GM21447 (cell line): ENCODE data around the gene PNMA6E.

Experiments
- ATAC-seq: cut with Tn5 transposase; IDR thresholded peaks from one replicate; pipeline ENCODE4 v1.9.1; 2021; ENCODE audit not compliant: unreplicated experiment

PNMA6E gene

GRCh38 chrX:153401133-153401764 is at the start of gene PNMA6E:
TSS of gene PNMA6E (minus strand) at chrX:153401350. CDS start at chrX:153398849, 2,501 bp downstream.
- ATAC-seq = no peak

- no peak for ATAC-seq
These were observed 49.8 kb upstream of the PNMA6E start for GRCh38 chrX:153450949-153451277.

- ATAC-seq = no peak
These were observed 49.2 kb upstream of the PNMA6E start for GRCh38 chrX:153450114-153450948.

- no peak for ATAC-seq
These were observed 48.4 kb upstream of the PNMA6E start for GRCh38 chrX:153449368-153450113.

- no peak for ATAC-seq
These were observed 47.6 kb upstream of the PNMA6E start for GRCh38 chrX:153448556-153449367.

GRCh38 chrX:153447581-153447960 is 46.4 kb upstream of the PNMA6E start:
- ATAC-seq = no peak

- ATAC-seq = no peak
These were observed 45.9 kb upstream of the PNMA6E start for GRCh38 chrX:153446950-153447580.

- no peak for ATAC-seq
These were observed 45.4 kb upstream of the PNMA6E start for GRCh38 chrX:153446636-153446936.

- no peak for ATAC-seq
These were observed 44.9 kb upstream of the PNMA6E start, which contains the start of gene TREX2 for GRCh38 chrX:153445856-153446635. TSS of gene TREX2 (minus strand) at chrX:153446056. CDS start at chrX:153445430, 626 bp downstream.

- ATAC-seq = no peak
These were observed 44.1 kb upstream of the PNMA6E start for GRCh38 chrX:153445106-153445855.

- no peak for ATAC-seq
These were observed 43.3 kb upstream of the PNMA6E start for GRCh38 chrX:153444333-153445011.

GRCh38 chrX:153443476-153444332 is 42.6 kb upstream of the PNMA6E start:
- no peak for ATAC-seq

GRCh38 chrX:153442463-153442862 is 41.3 kb upstream of the PNMA6E start:
- ATAC-seq = no peak

- no peak for ATAC-seq
These were observed 40.8 kb upstream of the PNMA6E start for GRCh38 chrX:153441981-153442380.

GRCh38 chrX:153441296-153441695 is 40.1 kb upstream of the PNMA6E start:
- no peak for ATAC-seq

- ATAC-seq = no peak
These were observed 39.5 kb upstream of the PNMA6E start for GRCh38 chrX:153440556-153441135.

GRCh38 chrX:153439977-153440376 is 38.8 kb upstream of the PNMA6E start:
- ATAC-seq = no peak
